LoVo (cell line): ENCODE results near the gene SMS.

Experiments
- DNase-seq: peaks from one replicate; pipeline ENCODE4 v3.0.0-alpha.2; 2016; ENCODE audit warnings: low spot score

SMS gene

GRCh38 chrX:22039541-22039940 is 99.0 kb downstream of the SMS start:
- DNase-seq: no peak

- DNase-seq: no peak
Measured at GRCh38 chrX:22040184-22040583, 99.7 kb downstream of the SMS start.

GRCh38 chrX:22041907-22042530 is 101.5 kb downstream of the SMS start:
- DNase-seq: no peak

- DNase-seq: no peak
Measured at GRCh38 chrX:22043872-22044271, 103.4 kb downstream of the SMS start.
